Measurements from ENCODE around the gene PPP2R2B.
A peak's percentile ranks its signal among the peaks of the same experiment; 100 is the strongest.
"Not testable (repeated sequence)": the region's sequence is repeated elsewhere in the genome, so short reads cannot be mapped to it uniquely, and the experiment has no call there.

Gene PPP2R2B

GRCh38 chr5:146734936-146735577 is 143.5 kb downstream of the PPP2R2B start:
- DNase-seq: no peak

GRCh38 chr5:146732962-146733361 is 145.6 kb downstream of the PPP2R2B start:
- DNase-seq: no peak

GRCh38 chr5:146731909-146732659 is 146.5 kb downstream of the PPP2R2B start:
- DNase-seq: no peak

- not testable (repeated sequence) for DNase-seq
Observed at GRCh38 chr5:146728746-146729145, 149.8 kb downstream of the PPP2R2B start.

GRCh38 chr5:146726891-146727290 is 151.7 kb downstream of the PPP2R2B start:
- DNase-seq: no peak

GRCh38 chr5:146726020-146726419 is 152.5 kb downstream of the PPP2R2B start:
- DNase-seq: no peak

GRCh38 chr5:146725025-146725424 is 153.5 kb downstream of the PPP2R2B start:
- DNase-seq: no peak

- peak in 3 of 4 experiments; percentile 3 to 12 (median 9) for DNase-seq
Observed at GRCh38 chr5:146722361-146722779, 156.2 kb downstream of the PPP2R2B start.

GRCh38 chr5:146721073-146721815 is 157.3 kb downstream of the PPP2R2B start:
- DNase-seq: no peak

GRCh38 chr5:146720107-146720506 is 158.4 kb downstream of the PPP2R2B start:
- no peak for DNase-seq

GRCh38 chr5:146719179-146719578 is 159.4 kb downstream of the PPP2R2B start:
- DNase-seq: no peak

- no peak for DNase-seq
Observed at GRCh38 chr5:146718609-146719008, 159.9 kb downstream of the PPP2R2B start.

GRCh38 chr5:146717951-146718350 is 160.6 kb downstream of the PPP2R2B start:
- no peak for DNase-seq

GRCh38 chr5:146716636-146717035 is 161.9 kb downstream of the PPP2R2B start:
- DNase-seq: no peak

GRCh38 chr5:146710348-146710747 is 168.2 kb downstream of the PPP2R2B start:
- no peak for DNase-seq

- no peak for DNase-seq
Observed at GRCh38 chr5:146707316-146707715, 171.2 kb downstream of the PPP2R2B start.

- DNase-seq: no peak
Observed at GRCh38 chr5:146706321-146706972, 172.1 kb downstream of the PPP2R2B start.

GRCh38 chr5:146704949-146705665 is 173.4 kb downstream of the PPP2R2B start:
- no peak for DNase-seq

GRCh38 chr5:146703899-146704298 is 174.7 kb downstream of the PPP2R2B start:
- DNase-seq: no peak

- DNase-seq: no peak
Observed at GRCh38 chr5:146703499-146703898, 175.1 kb downstream of the PPP2R2B start.

- peak in 2 of 4 experiments; percentile 7 to 18 for DNase-seq
Observed at GRCh38 chr5:146699664-146700418, 178.7 kb downstream of the PPP2R2B start.
